PC-3 (cell line): ENCODE data around the gene FAM47E. TPM values are rescaled to one million over a fixed set of nuclear protein-coding genes. Genes with fewer than 3 reads are reported as not detected.
"Not testable (repeated sequence)": the region's sequence is repeated elsewhere in the genome, so short reads cannot be mapped to it uniquely, and the experiment has no call there.

Source experiments
- ATAC-seq: fragments of 200-7000 bp; cut with Tn5 transposase; 2 replicates; pipeline ENCODE4 v1.9.1; 2020; ENCODE audit warnings: mild to moderate bottlenecking, moderate library complexity
- BruUV-seq: library from RNA; stranded (reverse); fragments of 400-500 nt; replicated peaks from 2 replicates; lab custom pipeline; 2021; lab: Mats Ljungman, UMichigan
- CTCF ChIA-PET: fragments of 300-600 bp; sonication (Branson Sonifier 250); formaldehyde crosslinking; loops from one replicate; lab custom pipeline; 2022; ENCODE audit warnings: antibody characterized with exemption; lab: Charles Lee
- POLR2A ChIA-PET: fragments of 300-600 bp; sonication (Branson Sonifier 250); formaldehyde crosslinking; loops from one replicate; lab custom pipeline; 2022; ENCODE audit warnings: antibody characterized with exemption; ENCODE audit not compliant: unreplicated experiment; lab: Charles Lee
- DNase-seq: peaks from one replicate; pipeline ENCODE4 v3.0.0-alpha.2; 2015
- H2AFZ ChIP-seq: fragments of 300-600 bp; sonication (generic); 2 replicates; pipeline ENCODE4 v1.6.0; 2016; ENCODE audit warnings: antibody characterized with exemption, low read length
- H3F3A ChIP-seq: fragments of 300-600 bp; sonication (generic); one replicate; pipeline ENCODE4 v1.6.0; 2017; ENCODE audit warnings: antibody characterized with exemption, low read length, control low read depth, mild to moderate bottlenecking; ENCODE audit not compliant: unreplicated experiment
- H3K27ac ChIP-seq: fragments of 300-600 bp; sonication (generic); 2 replicates; pipeline ENCODE4 v1.5.1; 2016; ENCODE audit warnings: mild to moderate bottlenecking, low read length
- H3K27me3 ChIP-seq: fragments of 300-600 bp; sonication (generic); 2 replicates; pipeline ENCODE4 v1.6.1; 2016; ENCODE audit warnings: low read length, mixed read lengths
- H3K36me3 ChIP-seq: fragments of 300-600 bp; sonication (generic); 2 replicates; pipeline ENCODE4 v1.6.1; 2016; ENCODE audit warnings: low read depth, mixed run types, low read length, mixed read lengths
- H3K4me1 ChIP-seq: fragments of 300-600 bp; sonication (generic); 2 replicates; pipeline ENCODE4 v1.5.1; 2016; ENCODE audit warnings: low read length; ENCODE audit not compliant: insufficient read depth
- H3K4me2 ChIP-seq: fragments of 300-600 bp; sonication (generic); 2 replicates; pipeline ENCODE4 v1.6.0; 2016; ENCODE audit warnings: low read length
- H3K4me3 ChIP-seq: fragments of 300-600 bp; sonication (generic); 2 replicates; pipeline ENCODE4 v1.5.1; 2016; ENCODE audit warnings: mild to moderate bottlenecking, low read length, mixed read lengths
- H3K79me2 ChIP-seq: fragments of 300-600 bp; sonication (generic); 2 replicates; pipeline ENCODE4 v1.6.1; 2017; ENCODE audit warnings: low read length, mixed read lengths
- H3K9ac ChIP-seq: fragments of 300-600 bp; sonication (generic); 2 replicates; pipeline ENCODE4 v1.6.0; 2016; ENCODE audit warnings: mild to moderate bottlenecking, low read length
- H3K9me2 ChIP-seq: fragments of 300-600 bp; sonication (generic); replicated peaks from 2 replicates; pipeline ENCODE4 v1.6.1; 2016; ENCODE audit warnings: mixed run types, low read length, mixed read lengths
- H3K9me3 ChIP-seq: fragments of 300-600 bp; sonication (generic); 2 replicates; pipeline ENCODE4 v1.6.1; 2016; ENCODE audit warnings: low read length, mixed read lengths
- H4K20me1 ChIP-seq: fragments of 300-600 bp; sonication (generic); 2 replicates; pipeline ENCODE4 v1.6.1; 2016; ENCODE audit warnings: low read length, mixed read lengths
- CTCF ChIP-seq: fragments of 300-600 bp; sonication (generic); conservative IDR thresholded peaks from 2 replicates; pipeline ENCODE4 v1.5.1; 2017; ENCODE audit warnings: antibody characterized with exemption, low read depth, mild to moderate bottlenecking, low read length
- EZH2 ChIP-seq: fragments of 300-600 bp; sonication (generic); IDR thresholded peaks from one replicate; pipeline ENCODE4 v1.6.1; 2017; ENCODE audit warnings: antibody characterized with exemption, mild to moderate bottlenecking, low read length; ENCODE audit not compliant: unreplicated experiment
- EZH2phosphoT487 ChIP-seq: fragments of 300-600 bp; sonication (generic); IDR thresholded peaks from 2 replicates; pipeline ENCODE4 v1.6.1; 2018; ENCODE audit warnings: mild to moderate bottlenecking, antibody characterized with exemption, low read length, borderline replicate concordance
- intact Hi-C: fragments of 100-400 bp; cut with micrococcal nuclease; formaldehyde crosslinking; loops from 2 replicates; pipeline ENCODE4 v1.9.0; 2023
- total RNA-seq: library from RNA; depleted of rRNA; stranded (reverse); fragments of >200 nt; gene quantifications from 2 replicates; pipeline ENCODE4 v1.2.3, GENCODE V29; 2014

Gene FAM47E
- total RNA-seq, 1 experiment from 2014 or later: 0.91 TPM

DNA sequence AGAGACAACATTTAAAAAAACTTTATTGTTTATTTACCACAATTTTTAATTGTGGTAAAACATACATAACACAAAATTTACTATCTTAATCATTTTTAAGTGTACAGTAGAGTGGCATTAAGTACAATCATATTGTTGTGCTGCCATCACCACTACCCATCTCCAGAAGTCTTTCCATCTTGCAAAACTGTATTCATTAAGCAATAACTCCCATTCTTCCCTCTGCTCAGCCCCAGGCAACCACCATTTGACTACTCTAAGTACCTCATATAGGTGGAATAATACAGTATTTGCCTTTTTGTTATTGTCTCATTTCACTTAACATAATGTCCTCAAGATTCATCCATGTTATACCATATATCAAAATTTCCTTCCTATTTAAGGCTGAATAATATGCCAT, 12.8 kb upstream of the FAM47E start:
- Histone ChIP-seq H3K9me2 (no peaks in the 10 kb centered on the region), H3K9ac (no peak overlapping the region), H2AFZ (no peak overlapping the region), H3K36me3 (no peaks in the 10 kb centered on the region; the same call in 1 of the 2 replicates), H3K27me3 (no peaks in the 10 kb centered on the region), H3K4me3 (no peak overlapping the region), H3F3A (no peaks in the 10 kb centered on the region), H3K4me1 (peaks cover 14% of the 10 kb centered on the region), H3K27ac (no peak overlapping the region), H3K4me2 (no peak overlapping the region), H3K9me3 (peaks cover 13% of the 10 kb centered on the region; the same call in 1 of the 2 replicates), H4K20me1 (no peaks in the 10 kb centered on the region), H3K79me2 (no peaks in the 10 kb centered on the region)
- ATAC-seq (no peak), DNase-seq (no peak)
- TF ChIP-seq EZH2 (no peak), CTCF (no peak)
- CTCF ChIA-PET: no interaction called here
- intact Hi-C loops: no loop called here
- POLR2A ChIA-PET: no interaction called here
- no TSS peak for BruUV-seq

DNA sequence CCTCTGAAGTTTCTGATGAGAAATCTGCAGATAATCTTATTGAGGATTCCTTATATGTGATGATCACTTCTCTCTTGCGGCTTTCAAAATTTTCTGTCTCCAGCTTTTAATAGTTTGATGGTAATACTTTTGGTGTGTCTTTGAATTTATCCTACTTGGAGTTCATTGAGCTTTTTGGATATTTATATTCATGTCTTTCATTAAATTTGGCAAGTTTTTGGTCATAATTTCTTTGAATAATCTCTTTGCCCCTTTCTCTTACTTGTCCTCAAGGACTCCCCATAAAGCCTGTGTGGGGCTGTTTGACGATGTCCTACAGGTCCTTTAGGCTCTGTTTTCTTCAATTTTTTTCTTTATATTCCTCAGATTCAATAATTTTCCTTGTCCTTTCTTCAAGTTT, 11.3 kb upstream of the FAM47E start:
- Histone ChIP-seq H3K4me2 (no peak overlapping the region), H3K9me3 (peaks cover 13% of the 10 kb centered on the region; the same call in 1 of the 2 replicates), H2AFZ (no peak overlapping the region), H3F3A (no peaks in the 10 kb centered on the region), H3K27ac (no peak overlapping the region), H3K9ac (no peak overlapping the region), H3K4me1 (peaks cover 10% of the 10 kb centered on the region), H3K9me2 (no peaks in the 10 kb centered on the region), H4K20me1 (no peaks in the 10 kb centered on the region), H3K27me3 (no peaks in the 10 kb centered on the region), H3K36me3 (no peaks in the 10 kb centered on the region; the same call in 1 of the 2 replicates), H3K4me3 (no peak overlapping the region), H3K79me2 (no peaks in the 10 kb centered on the region)
- DNase-seq (no peak), ATAC-seq (no peak)
- ChIA-PET POLR2A (no interaction called here), CTCF (no interaction called here)
- no TSS peak for BruUV-seq
- intact Hi-C loops: no loop called here
- TF ChIP-seq CTCF (no peak), EZH2 (no peak), EZH2phosphoT487 (no peak)

GRCh38 chr4:76243877-76244276, 7.6 kb upstream of the FAM47E start:
- H2AFZ ChIP-seq, H3K27ac ChIP-seq, BruUV-seq, ATAC-seq, H3F3A ChIP-seq, CTCF ChIA-PET, POLR2A ChIA-PET, DNase-seq, H3K4me2 ChIP-seq, H3K9me2 ChIP-seq, H3K36me3 ChIP-seq, H3K79me2 ChIP-seq, H3K4me1 ChIP-seq, H3K9ac ChIP-seq, intact Hi-C loops, H3K27me3 ChIP-seq, H3K4me3 ChIP-seq, H4K20me1 ChIP-seq: not testable (repeated sequence)
- peaks cover 13% of the 10 kb centered on the region; the same call in 1 of the 2 replicates for H3K9me3 ChIP-seq
